Progenitor cell of endocrine pancreas (in vitro differentiated cells): ENCODE data around the gene TOP3A. TPM values are rescaled to one million over a fixed set of nuclear protein-coding genes. Genes with fewer than 3 reads are reported as not detected.
A peak's percentile ranks its signal among the peaks of the same experiment; 100 is the strongest.

Experiments used
- DNase-seq: peaks from one replicate; pipeline ENCODE4 v3.0.0; 2021; ENCODE audit warnings: low spot score; ENCODE audit not compliant: unreplicated experiment
- H3K27ac Mint-ChIP-seq: 2 replicates; pipeline ENCODE4 v1.8.0; 2021; ENCODE audit warnings: mild to moderate bottlenecking, moderate library complexity, mixed read lengths
- H3K27me3 Mint-ChIP-seq: 2 replicates; pipeline ENCODE4 v1.8.0; 2021; ENCODE audit warnings: mixed read lengths
- H3K36me3 Mint-ChIP-seq: 2 replicates; pipeline ENCODE4 v1.8.0; 2022; ENCODE audit warnings: mixed read lengths; ENCODE audit not compliant: insufficient read depth
- H3K4me1 Mint-ChIP-seq: 2 replicates; pipeline ENCODE4 v1.8.0; 2021; ENCODE audit warnings: low read depth, mixed read lengths
- H3K4me3 Mint-ChIP-seq: 2 replicates; pipeline ENCODE4 v1.8.0; 2021; ENCODE audit warnings: low read depth, mild to moderate bottlenecking, moderate library complexity, mixed read lengths
- H3K9me3 Mint-ChIP-seq: 2 replicates; pipeline ENCODE4 v1.8.0; 2021; ENCODE audit warnings: low read depth, mixed read lengths
- CTCF ChIP-seq: fragments of 200-600 bp; sonication (generic); IDR thresholded peaks from one replicate; pipeline ENCODE4 v1.5.0; 2021; ENCODE audit warnings: antibody characterized with exemption, mild to moderate bottlenecking; ENCODE audit not compliant: unreplicated experiment
- total RNA-seq: library from RNA; stranded (reverse); gene quantifications from 2 replicates; pipeline ENCODE4 v1.2.1, GENCODE V29; 2021

The TOP3A gene
- total RNA-seq, 1 donor from 2014 or later = 60.4 TPM

GRCh38 chr17:18270046-18270931, 44.5 kb downstream of the TOP3A start:
- Mint-ChIP-seq H3K4me3 (no peak overlapping the region), H3K36me3 (peaks cover 2% of the 10 kb centered on the region), H3K9me3 (no peaks in the 10 kb centered on the region), H3K4me1 (peaks cover 6% of the 10 kb centered on the region), H3K27ac (no peak overlapping the region), H3K27me3 (no peaks in the 10 kb centered on the region)
- no peak for DNase-seq
- no peak for TF ChIP-seq CTCF

- no peaks in the 10 kb centered on the region for H3K27me3 Mint-ChIP-seq
- H3K4me1 Mint-ChIP-seq = peaks cover 6% of the 10 kb centered on the region
- peak overlapping the region; percentile 76 for H3K27ac Mint-ChIP-seq
- H3K4me3 Mint-ChIP-seq = no peak overlapping the region
- no peaks in the 10 kb centered on the region for H3K9me3 Mint-ChIP-seq
- no peak for TF ChIP-seq CTCF
- no peak for DNase-seq
- H3K36me3 Mint-ChIP-seq = peaks cover 5% of the 10 kb centered on the region
Measured at GRCh38 chr17:18267927-18268711, 46.7 kb downstream of the TOP3A start.

- Mint-ChIP-seq H3K4me1 (peaks cover 6% of the 10 kb centered on the region), H3K9me3 (no peaks in the 10 kb centered on the region)
- no peak for DNase-seq
Measured at GRCh38 chr17:18267366-18267765, 47.4 kb downstream of the TOP3A start.

GRCh38 chr17:18263885-18264682, 50.7 kb downstream of the TOP3A start:
- H3K9me3 Mint-ChIP-seq = no peaks in the 10 kb centered on the region
- H3K4me1 Mint-ChIP-seq = peaks cover 12% of the 10 kb centered on the region
- H3K4me3 Mint-ChIP-seq = no peak overlapping the region
- H3K36me3 Mint-ChIP-seq = peaks cover 5% of the 10 kb centered on the region
- DNase-seq = no peak
- H3K27me3 Mint-ChIP-seq = no peaks in the 10 kb centered on the region
- no peak for TF ChIP-seq CTCF
- H3K27ac Mint-ChIP-seq = no peak overlapping the region

More at GRCh38 chr17:18267366-18267765, 47.4 kb downstream of the TOP3A start:
- no peak for TF ChIP-seq CTCF
- no peaks in the 10 kb centered on the region for H3K27me3 Mint-ChIP-seq
- H3K36me3 Mint-ChIP-seq = peaks cover 5% of the 10 kb centered on the region
- H3K27ac Mint-ChIP-seq = no peak overlapping the region
- no peak overlapping the region for H3K4me3 Mint-ChIP-seq

- H3K9me3 Mint-ChIP-seq = no peaks in the 10 kb centered on the region
- DNase-seq = no peak
- no peak for TF ChIP-seq CTCF
- peaks cover 12% of the 10 kb centered on the region for H3K4me1 Mint-ChIP-seq
- no peak overlapping the region for H3K27ac Mint-ChIP-seq
- H3K4me3 Mint-ChIP-seq = no peak overlapping the region
- H3K36me3 Mint-ChIP-seq = peaks cover 5% of the 10 kb centered on the region
- H3K27me3 Mint-ChIP-seq = no peaks in the 10 kb centered on the region
Measured at GRCh38 chr17:18262641-18263040, 52.2 kb downstream of the TOP3A start.
